ENCODE results near the gene COLEC11. TPM values are rescaled to one million over a fixed set of nuclear protein-coding genes. Genes with fewer than 3 reads are reported as not detected.

Gene COLEC11
- total and polyA plus RNA-seq, 2 of the 13 experiments (the other 11 are each of a cell fraction or from before 2014, with no cell fraction given) = 1.5 to 3.0 TPM

GRCh38 chr2:3651691-3652648, 57.1 kb downstream of the COLEC11 start (continued):
- TF ChIP-seq ZNF407 (CRISPR knock-in tag; IDR thresholded peaks at IDR 0.05; ENCODE audit: not compliant biosample characterization) (peak; percentile 56), CREB3 (CRISPR knock-in tag; IDR thresholded peaks at IDR 0.05) (no peak), ATF4 (CRISPR knock-in tag; IDR thresholded peaks at IDR 0.05) (peak in 1 of 2 experiments; percentile 47; a peak in 1 of 4 replicates), TAF1 (CRISPR knock-in tag; IDR thresholded peaks at IDR 0.05) (peak; percentile 53; the same call in 1 of the 2 replicates), ONECUT2 (CRISPR knock-in tag; IDR thresholded peaks at IDR 0.05) (no peak), BATF2 (CRISPR knock-in tag; IDR thresholded peaks at IDR 0.05) (no peak), SSRP1 (CRISPR knock-in tag; IDR thresholded peaks at IDR 0.05) (no peak), CCDC6 (CRISPR knock-in tag; IDR thresholded peaks at IDR 0.05) (no peak), NFAT5 (CRISPR knock-in tag; IDR thresholded peaks at IDR 0.05) (no peak), WIZ (CRISPR knock-in tag; IDR thresholded peaks at IDR 0.05) (no peak), HOXA5 (CRISPR knock-in tag; IDR thresholded peaks at IDR 0.05) (no peak)
